HG03575 (cell line): ENCODE data around the gene CACFD1.

Experiments
- ATAC-seq: cut with Tn5 transposase; IDR thresholded peaks from one replicate; pipeline ENCODE4 v1.9.1; 2021; ENCODE audit not compliant: unreplicated experiment, insufficient number of reproducible peaks, low FRiP score; ENCODE audit errors: extremely low read depth

Gene CACFD1

GRCh38 chr9:133511607-133512006, 51.8 kb downstream of the CACFD1 start:
- no peak for ATAC-seq

DNA sequence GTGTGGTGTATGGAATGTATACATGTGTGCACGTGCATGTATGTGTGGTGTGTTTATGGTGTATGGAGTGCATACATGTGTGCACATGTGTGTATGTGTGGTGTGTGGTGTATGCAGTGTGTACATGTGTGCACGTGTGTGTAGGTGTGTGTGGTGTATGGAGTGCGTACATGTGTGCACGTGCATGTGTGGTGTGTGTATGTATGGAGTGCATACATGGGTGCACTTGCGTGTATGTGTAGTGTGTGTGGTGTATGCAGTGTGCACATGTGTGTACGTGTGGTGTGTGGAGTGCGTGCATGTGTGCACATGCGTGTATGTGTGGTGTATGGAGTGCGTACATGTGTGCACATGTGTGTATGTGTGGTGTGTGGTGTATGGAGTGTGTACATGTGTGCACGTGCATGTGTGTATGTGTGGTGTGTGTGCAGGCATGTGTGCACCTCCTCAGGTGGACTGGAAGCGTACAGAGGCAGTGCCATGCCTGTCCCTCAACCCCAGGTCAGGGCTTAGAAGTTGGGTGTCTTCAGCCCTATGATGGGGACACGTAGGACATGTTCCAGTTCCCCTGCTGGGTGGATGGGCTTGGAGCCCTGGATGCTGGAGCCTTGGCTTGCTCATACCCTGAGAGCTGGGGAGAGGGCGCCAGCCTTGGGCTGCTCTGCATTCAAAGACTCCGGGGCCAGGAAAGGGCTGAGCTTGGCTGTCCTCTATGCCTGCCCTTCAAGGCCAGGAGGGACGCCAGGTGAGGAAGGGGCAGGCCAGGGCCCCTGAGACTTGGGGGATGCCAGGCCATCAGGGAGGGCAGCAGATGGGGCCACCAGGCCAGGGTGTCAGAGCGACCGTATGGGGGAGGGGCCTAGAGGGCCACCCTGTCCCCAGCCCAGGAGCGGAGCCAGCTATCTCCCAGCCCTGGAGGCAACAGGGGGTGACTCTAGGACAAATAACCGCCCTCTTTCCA, 52.8 kb downstream of the CACFD1 start:
- no peak for ATAC-seq

- ATAC-seq = no peak
These were observed 53.7 kb downstream of the CACFD1 start for GRCh38 chr9:133513214-133514100.

GRCh38 chr9:133514460-133515239, 54.9 kb downstream of the CACFD1 start:
- ATAC-seq = no peak

DNA sequence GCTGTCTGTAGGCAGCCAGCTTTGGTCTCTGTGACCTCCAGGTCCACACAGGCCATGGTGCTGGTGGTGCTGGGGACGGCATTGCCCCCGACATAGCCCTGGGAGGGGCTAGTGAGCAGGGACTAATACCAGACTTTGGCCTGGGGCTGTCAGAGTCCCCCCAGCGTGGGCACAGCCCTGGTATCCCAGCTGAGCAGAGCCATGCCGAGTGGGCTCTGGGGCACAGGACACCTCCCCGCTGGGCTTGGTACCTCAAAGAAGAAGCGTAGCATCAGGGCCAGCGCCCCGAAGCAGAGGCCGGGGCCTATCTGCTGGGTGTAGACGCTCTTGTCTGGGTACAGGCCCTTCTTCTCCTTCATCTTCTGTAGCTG, 55.4 kb downstream of the CACFD1 start:
- ATAC-seq = no peak

- no peak for ATAC-seq
These were observed 56.0 kb downstream of the CACFD1 start for GRCh38 chr9:133515615-133516255.

GRCh38 chr9:133516256-133516960, 56.6 kb downstream of the CACFD1 start:
- ATAC-seq = no peak

DNA sequence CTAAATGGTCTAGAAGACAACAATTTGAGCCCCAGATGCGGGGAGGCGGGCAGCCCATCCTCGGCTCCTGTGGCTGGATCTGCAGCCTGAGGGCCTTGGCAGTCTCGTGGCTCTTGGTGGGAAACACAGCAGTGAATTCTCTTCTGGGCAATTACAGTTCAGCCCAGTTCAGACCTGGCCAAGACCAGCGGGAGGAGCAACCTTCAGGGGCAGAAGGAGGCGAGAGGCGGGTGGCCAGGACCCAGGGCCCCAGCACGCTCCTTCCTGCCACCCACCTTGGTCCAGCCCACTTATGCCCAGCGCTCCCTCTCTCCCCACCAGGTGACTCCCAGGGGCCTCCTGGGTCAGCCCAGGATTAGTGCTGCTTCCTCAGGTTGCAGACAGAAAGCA, 57.2 kb downstream of the CACFD1 start:
- ATAC-seq = no peak

GRCh38 chr9:133517711-133518110, 57.9 kb downstream of the CACFD1 start:
- no peak for ATAC-seq

- no peak for ATAC-seq
These were observed 58.4 kb downstream of the CACFD1 start for GRCh38 chr9:133518200-133518599.

DNA sequence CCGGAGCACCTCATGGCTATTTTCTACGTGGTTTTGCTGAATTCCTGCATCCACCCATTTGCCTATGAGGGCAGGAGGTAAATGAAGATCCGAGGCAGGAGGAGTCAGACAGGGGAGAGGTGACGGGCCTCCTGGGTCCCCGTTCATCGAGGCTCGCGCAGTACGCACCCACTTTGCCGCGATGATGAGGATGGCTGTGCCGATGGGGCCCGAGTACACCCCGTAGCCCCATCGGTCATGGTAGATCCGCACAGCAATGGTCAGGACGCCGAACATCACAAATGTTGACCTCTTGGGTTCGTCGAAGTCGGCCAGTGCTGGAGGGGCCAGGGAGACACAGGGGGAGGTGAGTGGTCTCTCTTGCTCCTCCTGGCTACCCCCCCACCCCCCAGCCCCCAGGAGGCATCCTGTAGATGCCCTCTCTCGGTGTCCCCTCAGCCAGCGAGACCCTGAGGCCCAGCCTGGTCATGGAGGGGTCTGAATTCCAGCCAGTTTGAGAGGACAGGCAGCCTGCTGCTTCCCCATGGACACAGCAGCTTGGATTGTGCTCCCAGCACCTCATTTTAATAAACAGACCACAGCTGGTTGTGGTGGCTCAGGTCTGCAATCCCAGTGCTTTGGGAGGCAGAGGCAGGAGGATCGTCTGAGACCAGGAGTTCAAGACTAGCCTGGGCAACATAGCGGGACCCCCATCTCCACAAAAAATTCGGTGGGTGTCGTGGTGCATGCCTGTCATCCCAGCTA, 59.1 kb downstream of the CACFD1 start:
- no peak for ATAC-seq

DNA sequence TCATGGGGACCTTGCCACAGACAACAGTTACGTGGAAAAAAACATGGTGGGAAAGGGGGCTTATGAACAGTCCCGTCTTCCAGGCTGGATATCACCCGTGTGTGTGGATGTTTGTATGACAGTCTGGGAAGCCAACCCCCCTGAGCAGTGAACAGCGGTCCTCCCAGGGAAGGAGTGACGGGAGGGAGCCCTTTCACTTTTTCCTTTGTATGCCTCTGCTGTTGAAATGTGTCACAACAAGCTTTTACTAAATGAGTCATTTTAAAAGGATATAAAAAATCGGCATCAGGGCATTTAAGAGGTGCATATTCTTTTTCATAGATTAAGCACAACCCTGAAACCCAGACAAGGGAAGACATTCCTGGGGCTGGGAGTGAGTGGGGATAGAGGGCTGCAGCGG, 59.9 kb downstream of the CACFD1 start:
- ATAC-seq = no peak

- no peak for ATAC-seq
These were observed 60.5 kb downstream of the CACFD1 start for GRCh38 chr9:133520121-133520835.
